GM19468 (cell line): ENCODE results near the gene TBCD.
"Not testable (repeated sequence)": the region's sequence is repeated elsewhere in the genome, so short reads cannot be mapped to it uniquely, and the experiment has no call there.

ENCODE experiments used
- ATAC-seq: cut with Tn5 transposase; IDR thresholded peaks from one replicate; pipeline ENCODE4 v1.9.1; 2021; ENCODE audit warnings: mild to moderate bottlenecking, moderate library complexity, moderate number of reproducible peaks; ENCODE audit not compliant: unreplicated experiment; ENCODE audit errors: extremely low read depth

The TBCD gene

DNA sequence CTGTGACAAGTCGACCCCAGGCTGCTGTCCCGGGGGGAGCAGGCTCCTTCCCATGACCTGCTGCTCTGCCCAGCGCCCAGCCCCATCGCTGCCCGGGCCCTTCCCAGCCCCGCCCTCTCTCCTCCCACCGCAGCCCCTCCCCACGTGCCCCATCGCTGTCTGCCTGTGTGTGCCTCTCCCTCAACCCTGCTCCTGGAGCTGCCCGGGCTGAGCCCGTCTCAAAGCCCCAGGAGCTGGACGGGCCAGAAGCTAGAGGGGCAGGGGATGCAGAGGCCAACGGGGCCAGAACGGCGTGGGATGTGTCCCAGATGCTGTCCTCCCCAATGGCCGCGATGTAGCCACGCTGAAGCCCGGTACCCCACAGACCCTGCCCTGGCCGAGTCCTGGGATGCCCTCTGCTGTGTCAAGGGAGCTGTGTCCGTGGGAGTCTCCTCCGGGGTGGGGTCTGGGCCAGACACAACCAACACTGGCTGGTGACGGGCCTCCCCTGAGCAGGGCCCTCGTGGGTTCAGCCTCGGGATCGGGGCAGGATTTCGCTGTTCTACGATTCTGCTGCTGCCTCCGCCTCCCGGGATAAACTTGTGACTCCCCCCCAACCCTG, 206.2 kb downstream of the TBCD start:
- no peak for ATAC-seq

DNA sequence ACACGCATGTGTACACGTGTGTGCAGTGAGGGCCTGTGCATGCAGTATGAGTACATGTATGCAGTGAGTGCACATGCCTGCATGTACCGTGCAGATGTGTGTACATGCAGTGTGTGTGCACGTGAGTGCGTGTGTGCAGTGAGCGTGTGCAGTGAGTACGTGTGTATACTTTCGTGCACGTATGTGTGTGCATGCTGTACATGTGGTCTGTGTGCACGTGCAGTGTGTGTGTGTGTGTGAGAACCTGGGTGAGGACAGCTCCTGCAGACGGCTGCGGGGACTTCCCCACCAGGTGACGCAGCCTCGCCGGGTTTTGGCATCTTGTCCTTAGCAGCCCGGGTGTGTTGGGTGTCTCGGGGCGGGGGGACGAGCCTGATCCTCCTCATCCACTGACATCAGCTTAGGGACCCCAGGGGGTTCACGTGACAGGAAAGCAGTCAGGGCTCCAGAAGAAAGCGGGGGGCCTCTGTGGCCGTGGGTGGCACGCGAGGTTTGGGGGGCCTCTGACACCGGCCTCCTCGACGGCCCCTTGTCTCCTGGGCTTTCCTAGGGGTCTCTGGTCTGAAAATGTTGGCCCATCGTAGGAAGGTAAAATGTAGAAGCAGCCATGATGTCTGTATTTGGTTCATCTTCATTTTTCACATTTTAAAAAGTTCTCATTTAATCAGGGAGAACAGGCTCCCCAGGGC, 207.5 kb downstream of the TBCD start:
- no peak for ATAC-seq

- no peak for ATAC-seq
Observed at GRCh38 chr17:82959990-82960418, 208.1 kb downstream of the TBCD start.

DNA sequence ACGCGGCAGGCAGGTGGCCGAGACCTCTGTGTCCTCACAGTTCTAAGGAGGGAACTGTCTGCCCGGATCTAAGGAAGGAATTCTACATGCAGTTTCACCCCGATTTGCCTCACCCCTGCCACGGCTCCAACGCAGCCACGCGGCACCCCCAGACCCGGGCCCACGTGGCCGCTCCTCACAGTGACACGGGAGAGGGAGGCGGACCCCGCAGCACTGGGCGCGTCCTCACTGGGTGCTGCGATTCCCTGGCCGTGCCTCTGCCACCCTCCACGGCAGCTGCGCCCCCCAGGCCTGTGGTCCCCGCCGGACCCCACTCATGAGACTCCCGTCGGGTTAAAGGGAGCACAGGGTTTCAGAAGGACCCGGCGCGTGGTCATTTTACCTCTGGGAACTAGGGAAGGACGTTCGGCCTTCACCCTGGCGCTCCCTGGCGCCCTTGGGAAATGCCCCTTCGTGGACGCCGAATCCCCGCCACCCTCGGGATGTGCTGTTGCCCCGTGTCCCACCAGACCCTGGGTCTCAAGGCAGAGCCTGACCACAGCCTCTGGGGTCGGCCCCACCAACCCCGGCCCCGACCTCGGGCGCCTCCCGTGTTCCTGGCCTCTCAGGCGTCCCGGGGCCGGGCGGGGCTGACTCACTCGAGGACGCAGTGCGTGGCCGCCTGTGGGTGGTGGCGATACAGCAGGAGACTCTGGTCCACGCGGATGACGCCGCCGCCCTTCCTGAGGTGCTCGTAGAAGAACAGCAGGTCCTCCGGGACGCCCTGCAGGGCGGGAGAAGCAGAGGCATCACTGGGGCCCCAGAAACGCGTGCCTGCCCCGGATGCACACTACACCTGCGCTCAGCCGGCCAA, 208.8 kb downstream of the TBCD start:
- ATAC-seq, result no peak

- ATAC-seq, result no peak
Observed at GRCh38 chr17:82961366-82962162, 209.7 kb downstream of the TBCD start.

- no peak for ATAC-seq
Observed at GRCh38 chr17:82962163-82962720, 210.4 kb downstream of the TBCD start.

DNA sequence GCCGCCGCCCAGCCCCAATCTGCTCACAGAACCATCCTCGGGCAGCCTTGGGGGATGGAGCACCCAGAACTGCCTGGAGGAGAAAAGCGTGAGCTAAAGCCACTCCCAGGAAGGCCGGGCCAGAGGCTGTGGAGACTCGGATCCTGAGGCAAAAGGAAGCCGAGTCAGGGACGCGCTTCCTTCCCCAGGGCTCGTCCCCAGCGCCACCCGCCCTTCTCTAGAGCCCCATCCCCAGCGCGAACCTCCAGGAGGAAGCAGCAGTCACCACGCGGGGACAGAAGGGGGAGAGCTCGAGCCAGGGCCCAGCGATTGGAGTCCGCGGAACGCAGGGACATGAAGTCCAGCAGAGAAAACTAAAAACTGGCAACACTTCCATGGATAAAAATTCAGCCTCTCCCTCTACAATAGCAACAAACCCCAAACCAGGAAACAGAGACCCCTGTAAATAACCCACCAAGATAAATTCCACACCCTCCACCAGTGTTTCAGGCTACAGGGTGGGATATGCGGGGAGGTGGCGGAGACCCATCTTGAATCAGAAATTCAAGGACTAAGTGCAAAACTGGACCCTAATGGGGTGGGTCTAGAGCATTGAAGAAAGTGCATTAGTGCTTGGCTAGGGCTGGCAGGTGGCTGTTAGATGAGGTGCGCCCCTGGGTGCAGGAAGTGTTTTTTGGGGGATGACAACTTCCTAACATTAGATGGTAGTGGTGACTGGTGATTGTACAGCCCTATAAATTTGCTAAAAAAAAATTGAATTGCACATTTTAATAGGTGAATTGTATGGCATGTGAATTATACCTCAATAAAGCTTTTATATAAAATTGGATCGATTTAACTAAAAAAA, 211.5 kb downstream of the TBCD start:
- no peak for ATAC-seq

DNA sequence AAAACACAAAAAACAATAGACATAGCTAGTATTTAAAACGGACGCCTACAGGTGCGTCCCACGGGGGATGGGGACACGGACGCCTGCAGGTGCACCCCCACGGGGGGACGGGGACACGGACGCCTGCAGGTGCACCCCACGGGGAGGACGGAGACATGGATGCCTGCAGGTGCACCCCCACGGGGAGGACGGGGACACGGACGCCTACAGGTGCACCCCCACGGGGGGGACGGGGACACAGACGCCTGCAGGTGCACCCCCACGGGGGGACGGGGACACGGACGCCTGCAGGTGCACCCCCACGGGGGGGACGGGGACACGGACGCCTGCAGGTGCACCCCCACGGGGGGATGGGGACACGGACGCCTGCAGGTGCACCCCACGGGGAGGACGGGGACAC, 212.6 kb downstream of the TBCD start:
- ATAC-seq, result not testable (repeated sequence)

- ATAC-seq, result no peak
Observed at GRCh38 chr17:82964851-82965341, 213.0 kb downstream of the TBCD start.

GRCh38 chr17:82965371-82965770, 213.5 kb downstream of the TBCD start:
- ATAC-seq, result no peak

DNA sequence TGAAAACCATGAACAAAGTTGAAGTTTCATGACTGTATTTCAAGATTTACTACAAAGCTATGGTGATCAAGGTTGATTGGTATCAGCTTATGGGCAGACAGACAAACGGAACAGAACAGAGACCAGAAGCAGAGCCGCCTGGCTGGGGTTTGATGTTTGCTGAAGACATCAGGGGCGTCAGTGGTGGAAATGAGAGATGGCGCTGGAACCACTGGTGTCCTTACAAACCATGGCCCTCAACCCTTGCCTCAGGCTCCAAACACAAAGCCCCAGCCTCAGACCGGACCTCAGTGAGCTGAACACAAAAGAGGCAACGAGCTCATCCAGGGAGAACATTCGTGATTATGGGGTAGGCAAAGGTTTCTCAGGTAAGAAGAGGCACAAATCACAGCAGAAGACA, 214.6 kb downstream of the TBCD start:
- ATAC-seq, result no peak

DNA sequence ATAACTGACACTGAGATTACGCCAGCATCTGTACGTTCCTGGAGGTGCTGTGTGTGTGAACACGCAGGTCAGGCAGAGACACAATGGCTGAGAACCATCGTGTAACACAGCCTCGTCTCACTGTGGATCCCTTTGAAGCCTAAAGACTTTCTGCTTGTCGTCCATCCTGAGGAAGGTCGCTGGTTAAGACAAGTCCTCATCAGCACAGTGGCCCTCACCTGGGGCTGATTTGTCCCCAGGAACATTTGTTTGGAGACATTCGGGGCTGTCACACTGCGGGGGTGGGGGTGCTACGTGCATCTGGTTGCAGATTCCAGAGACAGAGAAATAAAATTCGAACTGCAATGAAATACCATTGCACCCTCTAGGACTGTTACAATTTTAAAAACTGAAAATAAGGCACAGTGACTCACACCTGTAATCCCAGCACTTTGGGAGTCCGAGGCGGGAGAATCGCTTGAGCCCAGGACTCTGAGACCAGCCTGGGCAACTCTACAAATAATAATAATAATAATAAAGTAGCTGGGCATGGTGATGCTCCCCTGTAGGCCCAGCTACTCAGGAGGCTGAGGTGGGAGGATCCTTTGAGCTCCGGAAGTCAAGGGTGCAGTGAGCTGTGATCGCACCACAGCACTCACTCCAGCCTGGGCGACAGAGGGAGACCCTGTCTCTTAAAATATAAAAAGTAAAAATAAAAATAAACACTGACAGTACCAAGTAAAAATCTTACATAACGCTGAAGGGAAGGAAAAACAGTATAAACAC, 215.6 kb downstream of the TBCD start:
- ATAC-seq, result no peak

- ATAC-seq, result not testable (repeated sequence)
Observed at GRCh38 chr17:82968033-82968841, 216.4 kb downstream of the TBCD start.

GRCh38 chr17:82970067-82970466, 218.2 kb downstream of the TBCD start:
- ATAC-seq, result no peak

DNA sequence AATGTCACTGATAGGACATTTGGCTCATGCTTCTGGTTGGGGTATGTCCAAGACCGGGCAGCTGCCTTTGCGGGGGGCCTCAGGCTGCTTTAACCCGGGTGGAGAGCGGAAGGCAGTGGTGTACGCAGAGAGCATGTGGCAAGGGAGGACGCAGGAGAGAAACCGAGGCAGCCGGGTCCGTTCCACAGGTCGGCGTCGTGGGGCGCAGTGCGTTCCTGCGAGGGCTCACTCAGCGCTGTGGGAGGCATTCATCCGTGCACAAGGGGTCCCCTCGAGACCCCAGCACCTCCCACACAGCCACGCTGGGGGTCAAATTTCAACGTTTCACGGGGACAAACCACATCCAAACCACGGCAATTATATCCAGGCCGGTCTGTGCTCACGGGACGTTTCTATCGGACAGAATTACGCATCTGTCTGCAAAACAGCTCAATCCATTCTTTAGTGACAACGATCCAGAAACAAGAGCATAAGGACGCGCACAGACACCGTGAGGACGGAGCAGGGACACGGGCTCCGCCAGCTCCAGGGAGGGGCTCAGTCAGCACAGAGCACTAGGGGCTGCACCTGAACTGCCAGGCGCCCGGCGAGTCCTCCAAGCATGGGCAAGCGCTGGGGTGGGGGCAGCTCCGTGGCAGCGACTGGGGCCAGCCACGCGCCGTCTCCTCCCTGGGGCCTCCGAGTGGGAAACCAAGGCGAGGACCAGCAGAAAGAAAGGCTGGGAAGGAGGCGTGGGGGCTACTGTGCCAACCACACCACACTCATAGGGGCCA, 219.1 kb downstream of the TBCD start:
- ATAC-seq, result no peak

DNA sequence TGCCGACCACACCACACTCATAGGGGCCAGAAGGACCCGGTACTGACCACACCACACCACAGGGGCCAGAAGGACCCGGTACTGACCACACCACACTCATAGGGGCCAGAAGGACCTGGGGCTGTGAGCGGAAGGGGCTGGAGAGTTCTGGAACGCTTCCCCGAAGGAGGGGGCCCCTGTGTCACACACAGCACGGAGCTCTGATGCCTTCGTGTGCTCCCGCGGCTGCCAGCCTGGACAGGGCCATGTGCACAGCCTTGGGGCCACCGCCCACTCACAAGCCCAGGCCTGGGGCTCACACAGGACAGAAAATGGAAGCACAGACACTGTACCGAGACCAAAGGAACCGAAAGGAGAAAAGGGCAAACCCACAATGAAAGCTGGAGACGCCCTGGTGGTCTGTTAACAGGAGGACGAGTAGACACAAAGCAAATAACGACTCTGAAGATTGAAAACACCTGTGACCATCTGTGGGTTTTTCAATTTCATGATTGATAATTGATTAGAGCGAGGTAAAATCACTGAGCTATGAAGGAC, 221.0 kb downstream of the TBCD start:
- no peak for ATAC-seq
